ENCODE measurements around the gene ITGA11. TPM values are rescaled to one million over a fixed set of nuclear protein-coding genes. Genes with fewer than 3 reads are reported as not detected.

Gene ITGA11
- total and polyA plus RNA-seq, 2 of the 13 experiments (the other 11 are each of a cell fraction or from before 2014, with no cell fraction given) = not detected

DNA sequence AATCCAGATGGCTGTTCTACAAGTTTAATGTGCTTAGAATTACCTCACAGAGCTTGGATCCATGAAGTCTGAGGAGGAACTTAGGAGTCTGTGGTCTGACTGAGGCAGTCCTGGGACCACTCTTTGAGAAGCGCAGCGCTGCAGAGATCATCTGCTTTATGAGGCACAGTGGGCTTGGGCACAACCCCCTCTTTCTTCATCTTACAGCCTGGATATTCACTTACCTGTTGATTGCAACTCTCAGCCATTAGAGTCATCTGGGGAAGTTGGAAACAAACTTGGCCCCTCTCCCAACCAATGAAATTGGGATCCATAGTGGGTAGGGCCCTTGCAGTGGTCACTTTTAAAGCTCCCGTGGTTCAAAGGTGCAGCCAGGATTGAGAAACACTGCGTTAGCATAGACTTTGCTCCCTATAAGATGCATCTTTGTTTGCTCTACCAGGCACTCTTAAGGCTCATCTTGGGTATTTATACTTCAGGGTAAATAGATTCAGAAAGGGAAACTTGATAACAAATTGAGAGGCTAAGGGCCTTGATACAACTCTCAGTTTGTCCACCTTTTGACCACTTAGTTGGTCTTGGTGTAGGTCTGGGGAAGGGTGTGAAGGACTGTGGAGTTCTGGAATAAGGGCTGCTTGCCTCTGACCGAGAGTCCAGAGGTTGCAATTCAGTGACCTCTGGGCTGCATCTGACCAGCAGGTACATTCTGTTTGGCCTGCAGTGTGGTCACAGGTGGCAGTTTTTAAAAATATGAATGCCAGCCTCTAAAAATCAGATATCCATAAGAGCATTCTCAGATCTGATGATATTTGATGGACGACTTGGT, 131.6 kb downstream of the ITGA11 start (continued):
- TF ChIP-seq, protein P1, sequence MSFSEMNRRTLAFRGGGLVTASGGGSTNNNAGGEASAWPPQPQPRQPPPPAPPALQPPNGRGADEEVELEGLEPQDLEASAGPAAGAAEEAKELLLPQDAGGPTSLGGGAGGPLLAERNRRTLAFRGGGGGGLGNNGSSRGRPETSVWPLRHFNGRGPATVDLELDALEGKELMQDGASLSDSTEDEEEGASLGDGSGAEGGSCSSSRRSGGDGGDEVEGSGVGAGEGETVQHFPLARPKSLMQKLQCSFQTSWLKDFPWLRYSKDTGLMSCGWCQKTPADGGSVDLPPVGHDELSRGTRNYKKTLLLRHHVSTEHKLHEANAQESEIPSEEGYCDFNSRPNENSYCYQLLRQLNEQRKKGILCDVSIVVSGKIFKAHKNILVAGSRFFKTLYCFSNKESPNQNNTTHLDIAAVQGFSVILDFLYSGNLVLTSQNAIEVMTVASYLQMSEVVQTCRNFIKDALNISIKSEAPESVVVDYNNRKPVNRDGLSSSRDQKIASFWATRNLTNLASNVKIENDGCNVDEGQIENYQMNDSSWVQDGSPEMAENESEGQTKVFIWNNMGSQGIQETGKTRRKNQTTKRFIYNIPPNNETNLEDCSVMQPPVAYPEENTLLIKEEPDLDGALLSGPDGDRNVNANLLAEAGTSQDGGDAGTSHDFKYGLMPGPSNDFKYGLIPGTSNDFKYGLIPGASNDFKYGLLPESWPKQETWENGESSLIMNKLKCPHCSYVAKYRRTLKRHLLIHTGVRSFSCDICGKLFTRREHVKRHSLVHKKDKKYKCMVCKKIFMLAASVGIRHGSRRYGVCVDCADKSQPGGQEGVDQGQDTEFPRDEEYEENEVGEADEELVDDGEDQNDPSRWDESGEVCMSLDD (CRISPR knock-in tag; IDR thresholded peaks at IDR 0.05; ENCODE audit: borderline replicate concordance) = no peak
- TF ChIP-seq ZNF615 (CRISPR knock-in tag; IDR thresholded peaks at IDR 0.05; ENCODE audit: borderline replicate concordance) (no peak), AKAP8 (CRISPR knock-in tag; IDR thresholded peaks at IDR 0.05) (no peak), ZNF264 (CRISPR knock-in tag; IDR thresholded peaks at IDR 0.05) (0 out of 2 replicates have a peak, but pooled peaks have one; percentile 28), PITX1 (CRISPR knock-in tag; IDR thresholded peaks at IDR 0.05) (peak; percentile 48; the same call in 1 of the 2 replicates), NCOR1 (IDR thresholded peaks at IDR 0.05; ENCODE audit: borderline replicate concordance, low read length) (peak; percentile 98), ZNF816 (CRISPR knock-in tag; IDR thresholded peaks at IDR 0.05; ENCODE audit: borderline replicate concordance) (no peak), SP2 (CRISPR knock-in tag; IDR thresholded peaks at IDR 0.05) (no peak), ZNF740 (CRISPR knock-in tag; IDR thresholded peaks at IDR 0.05) (no peak), TEAD3 (CRISPR knock-in tag; optimal IDR thresholded peaks at IDR 0.05; ENCODE audit: borderline replicate concordance) (no peak), SRSF9 (IDR thresholded peaks at IDR 0.05; ENCODE audit: borderline replicate concordance, insufficient read depth, low read depth, low read length, poor library complexity, severe bottlenecking) (no peak), HDAC1 (CRISPR knock-in tag; IDR thresholded peaks at IDR 0.05) (peak; percentile 58), ZFP37 (CRISPR knock-in tag; IDR thresholded peaks at IDR 0.05; ENCODE audit: borderline replicate concordance) (no peak), HIVEP1 (CRISPR knock-in tag; IDR thresholded peaks at IDR 0.05) (no peak; the same call in 1 of the 2 replicates), NR2F1 (CRISPR knock-in tag; IDR thresholded peaks at IDR 0.05) (peak; percentile 19 to 73; a peak in 2 of 4 replicates)
- TF ChIP-seq, protein P2, sequence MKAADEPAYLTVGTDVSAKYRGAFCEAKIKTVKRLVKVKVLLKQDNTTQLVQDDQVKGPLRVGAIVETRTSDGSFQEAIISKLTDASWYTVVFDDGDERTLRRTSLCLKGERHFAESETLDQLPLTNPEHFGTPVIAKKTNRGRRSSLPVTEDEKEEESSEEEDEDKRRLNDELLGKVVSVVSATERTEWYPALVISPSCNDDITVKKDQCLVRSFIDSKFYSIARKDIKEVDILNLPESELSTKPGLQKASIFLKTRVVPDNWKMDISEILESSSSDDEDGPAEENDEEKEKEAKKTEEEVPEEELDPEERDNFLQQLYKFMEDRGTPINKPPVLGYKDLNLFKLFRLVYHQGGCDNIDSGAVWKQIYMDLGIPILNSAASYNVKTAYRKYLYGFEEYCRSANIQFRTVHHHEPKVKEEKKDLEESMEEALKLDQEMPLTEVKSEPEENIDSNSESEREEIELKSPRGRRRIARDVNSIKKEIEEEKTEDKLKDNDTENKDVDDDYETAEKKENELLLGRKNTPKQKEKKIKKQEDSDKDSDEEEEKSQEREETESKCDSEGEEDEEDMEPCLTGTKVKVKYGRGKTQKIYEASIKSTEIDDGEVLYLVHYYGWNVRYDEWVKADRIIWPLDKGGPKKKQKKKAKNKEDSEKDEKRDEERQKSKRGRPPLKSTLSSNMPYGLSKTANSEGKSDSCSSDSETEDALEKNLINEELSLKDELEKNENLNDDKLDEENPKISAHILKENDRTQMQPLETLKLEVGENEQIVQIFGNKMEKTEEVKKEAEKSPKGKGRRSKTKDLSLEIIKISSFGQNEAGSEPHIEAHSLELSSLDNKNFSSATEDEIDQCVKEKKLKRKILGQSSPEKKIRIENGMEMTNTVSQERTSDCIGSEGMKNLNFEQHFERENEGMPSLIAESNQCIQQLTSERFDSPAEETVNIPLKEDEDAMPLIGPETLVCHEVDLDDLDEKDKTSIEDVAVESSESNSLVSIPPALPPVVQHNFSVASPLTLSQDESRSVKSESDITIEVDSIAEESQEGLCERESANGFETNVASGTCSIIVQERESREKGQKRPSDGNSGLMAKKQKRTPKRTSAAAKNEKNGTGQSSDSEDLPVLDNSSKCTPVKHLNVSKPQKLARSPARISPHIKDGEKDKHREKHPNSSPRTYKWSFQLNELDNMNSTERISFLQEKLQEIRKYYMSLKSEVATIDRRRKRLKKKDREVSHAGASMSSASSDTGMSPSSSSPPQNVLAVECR (CRISPR knock-in tag; IDR thresholded peaks at IDR 0.05; ENCODE audit: borderline replicate concordance) = peak; percentile 41; the same call in 1 of the 2 replicates
- TF ChIP-seq, protein P3, sequence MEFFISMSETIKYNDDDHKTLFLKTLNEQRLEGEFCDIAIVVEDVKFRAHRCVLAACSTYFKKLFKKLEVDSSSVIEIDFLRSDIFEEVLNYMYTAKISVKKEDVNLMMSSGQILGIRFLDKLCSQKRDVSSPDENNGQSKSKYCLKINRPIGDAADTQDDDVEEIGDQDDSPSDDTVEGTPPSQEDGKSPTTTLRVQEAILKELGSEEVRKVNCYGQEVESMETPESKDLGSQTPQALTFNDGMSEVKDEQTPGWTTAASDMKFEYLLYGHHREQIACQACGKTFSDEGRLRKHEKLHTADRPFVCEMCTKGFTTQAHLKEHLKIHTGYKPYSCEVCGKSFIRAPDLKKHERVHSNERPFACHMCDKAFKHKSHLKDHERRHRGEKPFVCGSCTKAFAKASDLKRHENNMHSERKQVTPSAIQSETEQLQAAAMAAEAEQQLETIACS (CRISPR knock-in tag; IDR thresholded peaks at IDR 0.05) = no peak
- TF ChIP-seq, protein P4, sequence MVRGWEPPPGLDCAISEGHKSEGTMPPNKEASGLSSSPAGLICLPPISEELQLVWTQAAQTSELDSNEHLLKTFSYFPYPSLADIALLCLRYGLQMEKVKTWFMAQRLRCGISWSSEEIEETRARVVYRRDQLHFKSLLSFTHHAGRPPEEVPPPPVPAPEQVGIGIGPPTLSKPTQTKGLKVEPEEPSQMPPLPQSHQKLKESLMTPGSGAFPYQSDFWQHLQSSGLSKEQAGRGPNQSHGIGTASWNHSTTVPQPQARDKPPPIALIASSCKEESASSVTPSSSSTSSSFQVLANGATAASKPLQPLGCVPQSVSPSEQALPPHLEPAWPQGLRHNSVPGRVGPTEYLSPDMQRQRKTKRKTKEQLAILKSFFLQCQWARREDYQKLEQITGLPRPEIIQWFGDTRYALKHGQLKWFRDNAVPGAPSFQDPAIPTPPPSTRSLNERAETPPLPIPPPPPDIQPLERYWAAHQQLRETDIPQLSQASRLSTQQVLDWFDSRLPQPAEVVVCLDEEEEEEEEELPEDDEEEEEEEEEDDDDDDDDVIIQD (CRISPR knock-in tag; IDR thresholded peaks at IDR 0.05; ENCODE audit: low read depth) = peak; percentile 66; the same call in 1 of the 2 replicates
